HCT116 (cell line): Measurements from ENCODE around the gene RCL1. TPM values are rescaled to one million over a fixed set of nuclear protein-coding genes. Genes with fewer than 3 reads are reported as not detected.

Experiments used
- ATAC-seq: fragments of 200-7000 bp; cut with Tn5 transposase; 2 replicates; pipeline ENCODE4 v1.9.1; 2020; ENCODE audit warnings: mild to moderate bottlenecking, moderate library complexity
- BruUV-seq: library from RNA; stranded (reverse); fragments of 400-500 nt; replicated peaks from 2 replicates; lab custom pipeline; 2021; lab: Mats Ljungman, UMichigan
- CTCF ChIA-PET: fragments of 300-600 bp; sonication (Branson Sonifier 250); formaldehyde crosslinking; loops from one replicate; lab custom pipeline; 2021; ENCODE audit warnings: antibody characterized with exemption; lab: Charles Lee
- POLR2A ChIA-PET: fragments of 300-600, 350-600 bp; sonication (Branson Sonifier 250); formaldehyde crosslinking; loops from one replicate; lab custom pipeline; 2021; ENCODE audit warnings: antibody characterized with exemption; lab: Charles Lee
- RAD21 ChIA-PET, 2 experiments: fragments of 300-600 bp; sonication (Branson Sonifier 250); formaldehyde crosslinking; loops; one replicate each; lab custom pipeline; 2023; ENCODE audit warnings: low total read pairs in 2 of 2; ENCODE audit not compliant: uncharacterized antibody in 2 of 2, unreplicated experiment in 2 of 2, low non-redundant PET in 1 of 2; lab: Charles Lee
- DNase-seq: peaks from one replicate; pipeline ENCODE4 v3.0.0-alpha.2; 2010; ENCODE audit warnings: low read depth, low spot score
- H2AFZ ChIP-seq: fragments of 200-600 bp; shearing (Covaris generic), sonication (generic); 2 replicates; pipeline ENCODE4 v1.6.1; 2017; ENCODE audit warnings: low read depth, mixed run types, mixed read lengths, antibody characterized with exemption, low read length; ENCODE audit not compliant: poor library complexity, severe bottlenecking
- H3K27ac ChIP-seq: 2 replicates; pipeline ENCODE4 v1.5.1; 2012; ENCODE audit warnings: low read depth, low read length
- H3K27me3 ChIP-seq: fragments of 200-600 bp; sonication (generic); 2 replicates; pipeline ENCODE4 v1.6.1; 2016; ENCODE audit warnings: mixed run types, low read length, mixed read lengths; ENCODE audit not compliant: insufficient read depth
- H3K36me3 ChIP-seq, 2 experiments: fragments of 200-500 bp in 1 of 2; fragments of 200-600 bp in 1 of 2; sonication (Bioruptor generic) in 1 of 2; sonication (generic) in 1 of 2; 2 replicates each; pipeline versions ENCODE4 v1.5.1 to v1.6.1; 2014 to 2016; ENCODE audit warnings: low read length in 2 of 2, inconsistent platforms in 1 of 2, mixed read lengths in 1 of 2, mixed run types in 1 of 2; ENCODE audit not compliant: insufficient read depth in 2 of 2, control insufficient read depth in 1 of 2
- H3K4me1 ChIP-seq, 2 experiments: fragments of 200-600 bp in 1 of 2; sonication (generic) in 1 of 2; 2 replicates each; pipeline versions ENCODE4 v1.5.1 to v1.6.1; 2012 to 2017; ENCODE audit warnings: low read length in 2 of 2, inconsistent platforms in 1 of 2, mild to moderate bottlenecking in 1 of 2, mixed read lengths in 1 of 2, mixed run types in 1 of 2, moderate library complexity in 1 of 2; ENCODE audit not compliant: insufficient read depth in 2 of 2, control insufficient read depth in 1 of 2
- H3K4me2 ChIP-seq: fragments of 200-600 bp; sonication (generic); 2 replicates; pipeline ENCODE4 v1.6.1; 2017; ENCODE audit warnings: mixed run types, low read length, mixed read lengths
- H3K4me3 ChIP-seq, 2 experiments: fragments of 200-600 bp in 1 of 2; sonication (generic) in 1 of 2; replicated peaks in 1 of 2; 2 replicates each; pipeline ENCODE4 v1.5.1; 2011 to 2016; ENCODE audit warnings: low read length in 2 of 2, control low read depth in 1 of 2, low read depth in 1 of 2, mild to moderate bottlenecking in 1 of 2, mixed read lengths in 1 of 2, mixed run types in 1 of 2
- H3K79me2 ChIP-seq: fragments of 200-600 bp; sonication (generic); 2 replicates; pipeline ENCODE4 v1.6.1; 2017; ENCODE audit warnings: mild to moderate bottlenecking, mixed run types, low read length, moderate library complexity, mixed read lengths; ENCODE audit not compliant: insufficient read depth
- H3K9ac ChIP-seq: fragments of 200-600 bp; sonication (generic); 2 replicates; pipeline ENCODE4 v1.6.1; 2016; ENCODE audit warnings: low read length, mixed read lengths
- H3K9me2 ChIP-seq: fragments of 200-600 bp; sonication (generic), shearing (Covaris generic); 2 replicates; pipeline ENCODE4 v1.6.1; 2017; ENCODE audit warnings: mixed run types, mild to moderate bottlenecking, moderate library complexity; ENCODE audit not compliant: insufficient read depth
- H3K9me3 ChIP-seq, 2 experiments: fragments of 200-500 bp in 1 of 2; fragments of 200-600 bp in 1 of 2; sonication (Bioruptor generic) in 1 of 2; sonication (generic) in 1 of 2; 2 replicates each; pipeline ENCODE4 v1.6.1; 2014 to 2017; ENCODE audit warnings: low read length in 2 of 2, mixed read lengths in 2 of 2, inconsistent platforms in 1 of 2, low read depth in 1 of 2, mild to moderate bottlenecking in 1 of 2, mixed run types in 1 of 2, moderate library complexity in 1 of 2; ENCODE audit not compliant: control insufficient read depth in 1 of 2, insufficient read depth in 1 of 2
- H4K20me1 ChIP-seq: fragments of 200-600 bp; sonication (generic), shearing (Covaris generic); 2 replicates; pipeline ENCODE4 v1.6.1; 2017; ENCODE audit warnings: mixed run types, mild to moderate bottlenecking, moderate library complexity; ENCODE audit not compliant: insufficient read depth
- CEBPB ChIP-seq: IDR thresholded peaks from 2 replicates; pipeline ENCODE4 v1.6.1; 2012; ENCODE audit warnings: low read depth
- EGR1 ChIP-seq: IDR thresholded peaks from 2 replicates; pipeline ENCODE4 v1.6.1; 2012; ENCODE audit warnings: low read depth
- ELF1 ChIP-seq: IDR thresholded peaks from 2 replicates; pipeline ENCODE4 v1.6.1; 2012; ENCODE audit warnings: low read depth, borderline replicate concordance
- EZH2 ChIP-seq: fragments of 200-600 bp; sonication (generic); IDR thresholded peaks from 2 replicates; pipeline ENCODE4 v1.6.1; 2017; ENCODE audit warnings: antibody characterized with exemption, mixed run types
- EZH2phosphoT487 ChIP-seq: fragments of 200-600 bp; IDR thresholded peaks from 2 replicates; pipeline ENCODE4 v1.6.1; 2018; ENCODE audit warnings: antibody characterized with exemption, borderline replicate concordance
- FOSL1 ChIP-seq: IDR thresholded peaks from 2 replicates; pipeline ENCODE4 v1.6.1; 2012; ENCODE audit warnings: low read depth
- JUND ChIP-seq: IDR thresholded peaks from 2 replicates; pipeline ENCODE4 v1.6.1; 2012
- MAX ChIP-seq: IDR thresholded peaks from 2 replicates; pipeline ENCODE4 v1.6.1; 2012
- POLR2A ChIP-seq: IDR thresholded peaks from 2 replicates; pipeline ENCODE4 v1.7.0; 2011; ENCODE audit warnings: borderline replicate concordance; ENCODE audit not compliant: insufficient read depth, insufficient read length; ENCODE audit errors: extremely low read depth
- POLR2AphosphoS5 ChIP-seq: IDR thresholded peaks from 2 replicates; pipeline ENCODE4 v1.6.1; 2011; ENCODE audit warnings: mild to moderate bottlenecking, low read depth, low read length, moderate library complexity
- REST ChIP-seq: IDR thresholded peaks from 2 replicates; pipeline ENCODE4 v1.6.1; 2012; ENCODE audit warnings: low read depth
- ZBTB33 ChIP-seq: IDR thresholded peaks from 2 replicates; pipeline ENCODE4 v1.6.1; 2011; ENCODE audit warnings: mild to moderate bottlenecking, low read length, moderate library complexity; ENCODE audit not compliant: insufficient replicate concordance; ENCODE audit errors: extremely low read depth
- ZFX ChIP-seq: fragments of 450-650 bp; IDR thresholded peaks from 2 replicates; pipeline ENCODE4 v1.6.1; 2017
- ZNF274 ChIP-seq: fragments of 200-500 bp; sonication (Bioruptor generic); IDR thresholded peaks from 2 replicates; pipeline ENCODE4 v1.6.1; 2014; ENCODE audit warnings: mild to moderate bottlenecking, low read depth, low read length, inconsistent platforms
- intact Hi-C: fragments of 100-400 bp; cut with micrococcal nuclease; formaldehyde crosslinking; loops from 2 replicates; pipeline ENCODE4 v1.10.0; 2022
- total RNA-seq: library from RNA; stranded (reverse); gene quantifications from one replicate; pipeline ENCODE4 v1.2.1, GENCODE V29; 2021; ENCODE audit not compliant: unreplicated experiment

Gene RCL1
- total RNA-seq, 1 experiment from 2014 or later, result 29.9 TPM

- H3K9me2 ChIP-seq, result no peaks in the 10 kb centered on the region
- no peaks in the 10 kb centered on the region for H4K20me1 ChIP-seq
- TF ChIP-seq EZH2phosphoT487 (no peak), CEBPB (no peak), EZH2 (no peak), ZFX (no peak), FOSL1 (no peak), ELF1 (no peak), JUND (no peak), POLR2AphosphoS5 (no peak), MAX (no peak), POLR2A (no peak), REST (no peak), ZBTB33 (no peak), ZNF274 (no peak), EGR1 (no peak)
- no TSS peak for BruUV-seq
- H3K36me3 ChIP-seq, result no peaks in the 10 kb centered on the region
- H3K9me3 ChIP-seq, result no peaks in the 10 kb centered on the region
- intact Hi-C loops, result no loop called here
- DNase-seq (no peak), ATAC-seq (no peak)
- ChIA-PET CTCF (interaction anchor here (1.3 to 1.4 kb wide), 2 partner anchors 13 to 24 kb away, joined by 3 read pairs; no protein-coding TSS in a partner anchor), POLR2A (no interaction called here), RAD21 (no interaction called here)
- H3K27me3 ChIP-seq, result no peaks in the 10 kb centered on the region
- no peak overlapping the region for H3K9ac ChIP-seq
- H3K4me2 ChIP-seq, result no peak overlapping the region
- H3K79me2 ChIP-seq, result no peaks in the 10 kb centered on the region
- no peaks in the 10 kb centered on the region for H3K4me1 ChIP-seq
- H3K27ac ChIP-seq, result no peak overlapping the region
- no peak overlapping the region for H3K4me3 ChIP-seq
- no peak overlapping the region for H2AFZ ChIP-seq
These were observed 8.3 kb upstream of the RCL1 start for GRCh38 chr9:4784403-4784802.
